NCI-H1092 (cell line): ENCODE results near the gene KRTAP24-1.

Source experiments
- DNase-seq: peaks from one replicate; lab custom pipeline; 2025; lab: John Stamatoyannopoulos, UW

Gene KRTAP24-1

GRCh38 chr21:30234050-30234449 is 48.7 kb downstream of the KRTAP24-1 start:
- no peak for DNase-seq

DNA sequence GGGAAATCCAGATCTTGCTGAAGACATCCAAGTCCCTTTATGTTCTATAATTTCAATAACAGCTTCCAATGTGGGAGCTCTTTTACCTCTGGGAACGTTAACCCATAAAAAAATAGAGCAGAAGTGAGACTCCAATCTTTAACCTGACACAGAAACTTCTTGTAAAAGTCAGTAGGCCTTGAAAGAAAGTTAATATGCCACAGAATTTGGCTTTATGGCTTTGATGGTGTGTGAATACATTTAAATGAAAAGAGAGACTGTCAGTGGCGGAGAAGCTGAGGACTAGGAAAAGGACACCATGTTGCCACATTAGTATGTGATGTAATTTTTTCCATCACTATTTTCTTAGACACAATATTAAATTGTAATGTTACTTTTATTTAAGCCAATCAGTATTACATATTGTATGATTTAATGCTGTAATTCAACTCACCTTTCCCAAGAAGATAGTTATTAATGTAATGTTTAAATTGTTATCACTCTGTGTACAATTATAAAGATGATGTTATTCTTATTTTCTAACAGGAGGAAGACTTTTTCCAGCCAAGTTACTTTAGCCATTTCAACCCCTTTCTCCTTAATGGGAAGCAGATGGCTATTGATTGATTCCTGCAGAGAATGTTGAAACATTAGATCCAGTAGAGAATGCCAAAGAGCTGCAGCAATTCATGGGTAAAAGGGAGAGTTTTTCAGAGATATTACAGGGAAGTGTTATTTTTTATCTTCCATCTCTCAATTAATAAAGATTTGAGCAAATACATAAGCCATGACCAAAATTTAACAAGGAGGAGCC is 49.3 kb downstream of the KRTAP24-1 start:
- DNase-seq: no peak

DNA sequence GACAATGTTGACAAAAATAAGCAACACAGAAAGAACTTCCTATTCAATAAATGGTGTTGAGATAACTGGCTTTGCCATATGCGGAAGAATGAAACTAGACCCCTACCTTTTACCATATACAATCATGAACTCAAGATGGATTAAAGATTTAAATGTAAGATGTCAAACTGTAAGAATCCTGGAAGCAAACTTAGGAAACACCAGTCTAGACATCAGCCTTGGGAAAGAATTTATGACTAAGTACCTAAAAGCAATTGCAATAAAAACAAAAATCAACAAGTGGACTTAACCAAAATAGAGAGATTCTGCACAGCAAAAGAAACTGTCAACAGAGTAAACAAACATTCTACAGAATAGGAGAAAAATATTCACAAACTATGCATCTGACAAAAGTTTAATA is 50.7 kb downstream of the KRTAP24-1 start:
- DNase-seq: no peak
